RWPE2 (cell line): ENCODE results near the gene NSD1.

Experiments used
- ATAC-seq: fragments of 200-7000 bp; cut with Tn5 transposase; 3 replicates; pipeline ENCODE4 v1.9.1; 2021; ENCODE audit warnings: low read depth
- DNase-seq: peaks from one replicate; pipeline ENCODE4 v3.0.0-alpha.2; 2020; ENCODE audit warnings: low spot score
- H3K27ac ChIP-seq: fragments of 450-650 bp; 2 replicates; pipeline ENCODE4 v1.5.1; 2017; ENCODE audit warnings: mild to moderate bottlenecking; ENCODE audit not compliant: poor library complexity, severe bottlenecking
- H3K27me3 ChIP-seq: fragments of 250-450 bp; sonication (Bioruptor Pico); 2 replicates; pipeline ENCODE4 v1.5.1; 2021; ENCODE audit warnings: mild to moderate bottlenecking, moderate library complexity; ENCODE audit not compliant: insufficient read depth, poor library complexity, severe bottlenecking
- H3K36me3 ChIP-seq: fragments of 250-450 bp; sonication (Bioruptor Pico); 2 replicates; pipeline ENCODE4 v1.5.1; 2020; ENCODE audit warnings: low read depth, mild to moderate bottlenecking, moderate library complexity
- H3K4me1 ChIP-seq: fragments of 250-450 bp; sonication (Bioruptor Pico); 2 replicates; pipeline ENCODE4 v1.5.1; 2021; ENCODE audit warnings: mild to moderate bottlenecking, moderate library complexity; ENCODE audit not compliant: insufficient read depth, poor library complexity, severe bottlenecking
- H3K4me3 ChIP-seq: fragments of 250-450 bp; sonication (Bioruptor Pico); 2 replicates; pipeline ENCODE4 v1.5.1; 2021; ENCODE audit warnings: mild to moderate bottlenecking, moderate library complexity; ENCODE audit not compliant: severe bottlenecking
- H3K9me3 ChIP-seq: fragments of 250-450 bp; sonication (Bioruptor Pico); 2 replicates; pipeline ENCODE4 v1.5.1; 2021; ENCODE audit warnings: mild to moderate bottlenecking, moderate library complexity; ENCODE audit not compliant: severe bottlenecking
- TF ChIP-seq, protein P1 (sequence below): fragments of 450-650 bp; IDR thresholded peaks from one replicate; pipeline ENCODE4 v1.5.1; 2017; ENCODE audit warnings: mild to moderate bottlenecking, moderate library complexity; ENCODE audit not compliant: poor library complexity, severe bottlenecking

The NSD1 gene

DNA sequence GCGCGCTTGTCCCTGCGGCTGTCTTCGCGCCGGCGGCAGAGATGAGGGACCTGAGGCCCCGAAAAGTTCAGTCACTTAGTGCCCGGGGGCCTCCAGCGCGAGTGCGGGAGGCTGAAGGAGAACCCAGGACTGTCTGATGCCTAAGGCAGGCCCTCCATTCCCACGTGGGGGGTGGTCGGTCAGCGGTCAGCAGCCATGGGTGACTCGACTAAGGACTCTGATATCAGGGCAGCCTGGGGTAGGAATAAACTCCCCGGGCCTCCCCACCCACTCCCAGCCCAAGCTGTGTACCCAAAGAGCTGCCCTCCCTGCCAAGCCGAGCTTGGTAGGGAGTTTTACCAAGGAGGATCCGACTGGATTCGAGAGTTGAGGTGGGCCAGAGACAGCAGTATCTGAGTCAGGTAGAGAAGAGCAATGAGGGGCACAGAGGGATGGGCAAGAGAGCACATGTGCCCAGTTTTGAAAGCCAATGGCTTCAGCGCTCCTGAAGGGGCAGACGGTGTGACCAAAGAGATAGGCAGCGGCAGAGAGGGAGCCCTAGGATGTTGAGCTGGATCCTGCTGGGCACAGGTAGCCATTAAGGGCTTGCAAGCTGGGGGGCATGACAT is 46.1 kb upstream of the NSD1 start:
- DNase-seq (no peak), ATAC-seq (no peak)
- no peak overlapping the region for H3K27ac ChIP-seq
- H3K9me3 ChIP-seq, result no peaks in the 10 kb centered on the region
- H3K27me3 ChIP-seq, result no peaks in the 10 kb centered on the region
- H3K36me3 ChIP-seq, result no peaks in the 10 kb centered on the region
- H3K4me1 ChIP-seq, result no peaks in the 10 kb centered on the region
- TF ChIP-seq, protein P1, sequence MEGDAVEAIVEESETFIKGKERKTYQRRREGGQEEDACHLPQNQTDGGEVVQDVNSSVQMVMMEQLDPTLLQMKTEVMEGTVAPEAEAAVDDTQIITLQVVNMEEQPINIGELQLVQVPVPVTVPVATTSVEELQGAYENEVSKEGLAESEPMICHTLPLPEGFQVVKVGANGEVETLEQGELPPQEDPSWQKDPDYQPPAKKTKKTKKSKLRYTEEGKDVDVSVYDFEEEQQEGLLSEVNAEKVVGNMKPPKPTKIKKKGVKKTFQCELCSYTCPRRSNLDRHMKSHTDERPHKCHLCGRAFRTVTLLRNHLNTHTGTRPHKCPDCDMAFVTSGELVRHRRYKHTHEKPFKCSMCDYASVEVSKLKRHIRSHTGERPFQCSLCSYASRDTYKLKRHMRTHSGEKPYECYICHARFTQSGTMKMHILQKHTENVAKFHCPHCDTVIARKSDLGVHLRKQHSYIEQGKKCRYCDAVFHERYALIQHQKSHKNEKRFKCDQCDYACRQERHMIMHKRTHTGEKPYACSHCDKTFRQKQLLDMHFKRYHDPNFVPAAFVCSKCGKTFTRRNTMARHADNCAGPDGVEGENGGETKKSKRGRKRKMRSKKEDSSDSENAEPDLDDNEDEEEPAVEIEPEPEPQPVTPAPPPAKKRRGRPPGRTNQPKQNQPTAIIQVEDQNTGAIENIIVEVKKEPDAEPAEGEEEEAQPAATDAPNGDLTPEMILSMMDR, result no peak
- H3K4me3 ChIP-seq, result peak overlapping the region; percentile 35

DNA sequence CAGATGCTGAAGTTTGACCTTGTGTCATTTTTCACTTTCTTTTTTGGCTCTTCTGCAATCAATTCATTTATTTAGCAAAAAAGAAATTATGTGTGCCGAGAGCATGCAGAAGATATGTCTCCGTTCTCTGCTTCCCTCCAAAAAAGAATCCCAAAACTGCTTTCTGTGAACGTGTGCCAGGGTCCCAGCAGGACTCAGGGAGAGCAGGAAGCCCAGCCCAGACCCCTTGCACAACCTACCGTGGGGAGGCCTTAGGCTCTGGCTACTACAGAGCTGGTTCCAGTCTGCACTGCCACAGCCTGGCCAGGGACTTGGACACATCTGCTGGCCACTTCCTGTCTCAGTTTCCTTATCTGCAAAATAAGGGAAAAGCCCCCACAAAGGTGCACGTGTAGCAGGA is 44.4 kb upstream of the NSD1 start:
- DNase-seq (no peak), ATAC-seq (no peak)
- TF ChIP-seq, protein P1, result no peak
- H3K4me1 ChIP-seq, result no peaks in the 10 kb centered on the region
- H3K9me3 ChIP-seq, result no peaks in the 10 kb centered on the region
- H3K36me3 ChIP-seq, result no peaks in the 10 kb centered on the region
- H3K4me3 ChIP-seq, result no peak overlapping the region
- no peak overlapping the region for H3K27ac ChIP-seq
- no peaks in the 10 kb centered on the region for H3K27me3 ChIP-seq

DNA sequence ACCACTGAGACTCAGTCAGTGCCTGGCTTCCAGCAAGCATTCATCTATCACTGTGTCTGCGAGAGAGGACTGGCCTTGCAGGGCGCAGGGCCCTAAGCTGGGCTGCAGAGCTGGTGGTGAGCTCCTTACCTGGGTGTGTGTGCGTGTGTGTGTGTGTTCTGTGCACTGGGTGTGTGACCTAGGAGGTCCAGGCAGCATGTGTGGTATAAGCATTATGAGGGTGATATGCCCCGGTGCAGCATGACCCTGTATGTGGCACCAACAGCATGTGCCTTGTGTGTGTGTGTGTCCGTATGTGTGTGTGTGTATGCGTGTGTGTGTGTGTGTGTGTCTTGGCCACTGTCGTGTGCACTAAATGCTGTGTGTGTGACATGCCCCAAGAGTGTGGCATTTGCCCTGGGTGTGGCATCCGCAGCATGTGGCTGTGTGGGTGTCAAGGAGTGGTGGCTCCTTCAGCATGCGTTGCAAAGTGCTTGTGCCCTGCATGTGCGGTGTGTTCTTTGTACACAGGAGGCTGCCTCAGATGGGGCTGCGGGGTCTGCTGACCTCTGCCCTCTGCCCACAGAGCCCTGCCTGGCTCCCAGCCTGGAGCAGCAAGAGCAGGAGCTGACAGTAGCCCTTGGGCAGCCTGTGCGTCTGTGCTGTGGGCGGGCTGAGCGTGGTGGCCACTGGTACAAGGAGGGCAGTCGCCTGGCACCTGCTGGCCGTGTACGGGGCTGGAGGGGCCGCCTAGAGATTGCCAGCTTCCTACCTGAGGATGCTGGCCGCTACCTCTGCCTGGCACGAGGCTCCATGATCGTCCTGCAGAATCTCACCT is 43.5 kb upstream of the NSD1 start:
- TF ChIP-seq, protein P1, result no peak
- no peaks in the 10 kb centered on the region for H3K9me3 ChIP-seq
- H3K4me3 ChIP-seq, result no peak overlapping the region
- DNase-seq (no peak), ATAC-seq (no peak)
- no peaks in the 10 kb centered on the region for H3K4me1 ChIP-seq
- H3K27me3 ChIP-seq, result no peaks in the 10 kb centered on the region
- no peaks in the 10 kb centered on the region for H3K36me3 ChIP-seq
- no peak overlapping the region for H3K27ac ChIP-seq

DNA sequence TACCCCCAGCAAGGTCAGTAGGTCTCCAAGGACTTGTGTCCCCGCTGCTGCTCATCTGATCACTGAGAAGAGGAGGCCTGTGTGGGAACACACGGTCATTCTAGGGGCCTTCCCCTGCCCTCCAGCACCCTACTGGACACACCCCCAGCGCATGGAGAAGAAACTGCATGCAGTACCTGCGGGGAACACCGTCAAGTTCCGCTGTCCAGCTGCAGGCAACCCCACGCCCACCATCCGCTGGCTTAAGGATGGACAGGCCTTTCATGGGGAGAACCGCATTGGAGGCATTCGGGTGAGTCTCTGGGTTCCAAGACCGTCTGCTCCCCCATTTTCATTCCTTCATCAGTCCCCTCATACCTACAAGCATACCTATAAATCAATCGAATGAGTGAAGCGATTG is 42.8 kb upstream of the NSD1 start:
- H3K27ac ChIP-seq, result no peak overlapping the region

More for the DNA sequence above, 42.8 kb upstream of the NSD1 start:
- TF ChIP-seq, protein P1, result no peak
- DNase-seq (no peak), ATAC-seq (no peak)
- no peaks in the 10 kb centered on the region for H3K36me3 ChIP-seq
- H3K27me3 ChIP-seq, result no peaks in the 10 kb centered on the region
- H3K9me3 ChIP-seq, result no peaks in the 10 kb centered on the region
- H3K4me3 ChIP-seq, result no peak overlapping the region
- no peaks in the 10 kb centered on the region for H3K4me1 ChIP-seq
